NCI-H128 (cell line): ENCODE data around the gene PXN.
A peak's percentile ranks its signal among the peaks of the same experiment; 100 is the strongest.

Experiments used
- DNase-seq: peaks from one replicate; lab custom pipeline; 2025; ENCODE audit not compliant: unreplicated experiment; lab: John Stamatoyannopoulos, UW

The PXN gene

GRCh38 chr12:120265473-120266179, at the start of gene PXN:
TSS of gene PXN (minus strand) at chr12:120265730. CDS start at chr12:120265629, 101 bp downstream.
- DNase-seq: peak; percentile 25

DNA sequence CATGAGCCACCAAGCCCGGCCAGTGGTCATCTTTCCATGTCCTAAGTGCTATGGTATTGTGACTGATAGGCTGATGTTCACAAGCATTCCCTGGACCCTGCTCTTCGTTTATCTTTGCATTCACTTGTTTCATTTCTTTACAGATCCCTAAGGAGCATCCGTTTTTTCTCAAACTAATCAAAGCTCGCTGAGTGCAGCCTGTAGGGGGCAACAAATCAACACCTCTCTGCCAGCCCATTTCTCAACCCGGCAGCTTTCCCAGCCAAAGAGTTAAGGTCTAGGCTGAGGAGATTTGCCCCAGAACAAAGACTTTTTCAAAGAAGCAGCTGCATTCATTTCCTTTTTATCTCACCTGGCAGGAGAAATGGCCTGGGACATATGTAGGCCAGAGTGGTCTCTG, 48.7 kb upstream of the PXN start:
- no peak for DNase-seq

DNA sequence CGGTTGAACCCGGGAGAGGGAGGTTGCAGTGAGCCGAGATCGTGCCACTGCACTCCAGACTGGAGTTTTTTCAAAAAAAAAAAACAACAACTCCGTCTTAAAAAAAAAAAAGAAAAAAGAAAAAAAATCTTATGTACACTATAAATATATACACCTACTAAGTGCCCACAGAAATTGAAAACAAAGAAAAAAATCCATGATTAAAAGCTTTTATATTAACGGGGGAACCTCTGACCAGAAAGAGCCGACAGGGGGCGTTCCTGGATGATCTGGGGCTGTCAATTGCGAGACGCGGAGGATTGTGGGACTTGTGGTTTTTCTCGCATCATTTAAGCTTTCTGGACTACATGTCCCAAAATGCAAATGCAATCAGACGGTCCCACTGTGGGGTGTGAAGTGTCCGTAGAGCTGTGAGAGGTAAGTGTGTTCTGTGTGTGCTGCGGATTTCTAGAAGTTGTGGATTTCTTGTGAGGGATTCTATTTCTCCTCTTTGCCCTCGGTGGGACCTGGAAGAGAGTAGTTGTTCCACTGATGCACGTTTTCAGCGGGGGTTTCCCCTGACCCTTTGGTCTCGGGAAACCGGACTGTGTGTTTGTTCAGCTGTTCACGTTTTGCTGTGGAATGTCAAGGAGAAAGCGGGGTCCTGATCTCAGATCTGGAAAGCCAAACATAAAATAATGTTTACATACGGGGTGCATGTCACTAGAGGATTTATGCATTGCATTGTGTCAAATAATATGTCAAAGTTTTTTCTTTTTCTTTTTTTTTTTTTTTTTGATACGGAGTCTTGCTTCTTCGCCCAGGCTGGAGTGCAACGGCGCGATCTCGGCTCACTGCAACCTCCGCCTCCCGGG, 36.7 kb upstream of the PXN start, which contains the start of gene SIRT4:
Gene SIRT4, plus strand, starts transcription at position 360 of the 854 bp plus-strand sequence. CDS start 1,241 bp downstream, outside the sequence.
- DNase-seq: peak; percentile 84

DNA sequence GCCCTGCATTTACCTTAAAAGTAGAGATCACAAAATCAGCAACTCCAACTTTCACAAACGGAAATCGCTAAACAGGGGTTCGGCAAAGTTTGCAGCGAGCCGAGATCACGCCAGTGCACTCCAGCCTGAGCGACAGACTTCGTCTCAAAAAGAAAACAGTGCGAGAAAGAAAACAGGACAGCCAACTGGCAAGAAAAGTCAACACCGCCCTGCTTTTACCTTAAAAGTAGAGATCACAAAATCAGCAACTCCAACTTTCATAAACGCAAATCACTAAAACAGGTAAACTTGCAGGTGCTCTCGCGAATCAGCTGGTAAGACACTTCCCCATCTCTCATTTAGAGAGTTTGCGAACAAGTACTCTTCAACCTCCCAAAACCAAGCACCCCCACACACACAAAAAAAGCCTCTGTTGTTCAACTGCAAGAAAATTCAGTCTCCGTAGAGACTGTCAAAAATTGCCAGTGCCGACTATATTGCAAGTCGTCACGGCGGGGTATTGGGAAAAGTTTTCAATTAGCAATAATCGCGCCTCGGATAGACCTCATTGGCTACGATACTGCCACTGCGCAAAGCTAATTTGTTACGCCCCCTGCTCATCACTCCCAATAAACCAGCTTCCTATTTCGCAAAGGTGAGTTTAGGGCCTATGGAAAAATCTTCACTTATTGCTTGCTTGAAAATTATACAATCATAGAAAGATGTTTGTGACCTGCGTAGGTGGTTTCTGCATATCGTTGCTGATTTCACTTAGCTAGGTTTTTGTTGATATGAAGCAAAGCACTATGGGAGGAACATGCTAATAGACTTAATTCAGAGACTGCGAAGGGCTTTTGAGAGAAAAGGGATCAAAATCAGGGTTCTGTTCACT, 27.4 kb upstream of the PXN start, which contains the start of gene RNU4-1:
Gene RNU4-1, minus strand, starts transcription at position 577 of the 871 bp plus-strand sequence.
- DNase-seq: peak; percentile 58

GRCh38 chr12:120292411-120292660, 26.8 kb upstream of the PXN start:
- DNase-seq: no peak

DNA sequence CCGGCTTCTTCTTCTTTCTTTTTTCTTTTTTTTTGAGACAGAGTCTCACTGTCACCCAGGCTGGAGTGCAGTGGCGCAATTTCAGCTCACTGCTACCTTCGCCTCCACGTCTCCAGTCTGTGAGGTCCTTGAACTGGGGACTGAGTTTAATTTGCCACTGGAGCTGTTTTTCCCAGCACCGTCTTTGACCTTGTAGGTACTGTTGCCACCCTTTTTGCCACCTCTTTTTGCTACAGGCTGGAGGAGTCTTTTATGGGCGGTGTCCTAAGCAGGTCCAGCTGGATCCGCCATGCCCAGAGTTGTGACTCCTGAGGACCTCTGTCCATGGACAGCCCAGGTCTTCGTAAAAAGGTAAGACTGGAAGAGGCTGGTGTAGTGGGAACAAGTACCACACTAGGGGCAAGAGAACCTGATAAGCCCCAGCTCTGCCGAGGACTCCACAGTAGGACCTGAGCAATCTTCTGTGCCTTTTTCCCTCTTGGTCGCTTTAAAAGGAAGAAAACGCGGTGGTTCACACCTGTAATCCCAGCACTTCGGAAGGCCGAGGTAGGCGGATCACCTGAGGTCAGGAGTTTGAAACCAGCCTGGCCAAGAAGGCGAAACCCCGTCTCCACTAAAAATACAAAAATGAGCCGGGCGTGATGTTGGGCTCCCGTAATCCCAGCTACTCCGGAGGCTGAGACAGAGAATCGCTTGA, 25.2 kb upstream of the PXN start:
- DNase-seq: no peak

GRCh38 chr12:120287491-120287890, 22.0 kb upstream of the PXN start:
- DNase-seq: no peak

GRCh38 chr12:120286768-120287490, 21.4 kb upstream of the PXN start:
- no peak for DNase-seq

DNA sequence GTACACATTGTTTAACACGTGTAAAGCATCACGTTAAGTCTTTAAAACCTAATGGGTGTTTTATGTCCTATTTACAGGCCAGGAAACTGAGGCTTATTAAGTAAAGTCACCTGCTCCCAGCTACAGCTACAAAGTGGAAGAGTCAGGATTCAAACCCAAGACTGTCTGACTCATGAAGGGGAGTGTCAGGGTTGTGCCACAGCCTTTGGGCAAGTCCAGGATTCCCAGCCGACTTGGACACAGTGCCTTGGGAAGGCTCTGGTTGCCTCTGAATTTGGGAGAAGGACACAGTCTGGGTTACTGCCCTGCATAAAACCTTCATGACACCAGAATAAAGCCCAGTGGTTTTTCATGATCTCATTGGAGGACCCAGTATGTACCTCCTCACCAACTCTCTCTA, 18.9 kb upstream of the PXN start:
- DNase-seq: no peak

DNA sequence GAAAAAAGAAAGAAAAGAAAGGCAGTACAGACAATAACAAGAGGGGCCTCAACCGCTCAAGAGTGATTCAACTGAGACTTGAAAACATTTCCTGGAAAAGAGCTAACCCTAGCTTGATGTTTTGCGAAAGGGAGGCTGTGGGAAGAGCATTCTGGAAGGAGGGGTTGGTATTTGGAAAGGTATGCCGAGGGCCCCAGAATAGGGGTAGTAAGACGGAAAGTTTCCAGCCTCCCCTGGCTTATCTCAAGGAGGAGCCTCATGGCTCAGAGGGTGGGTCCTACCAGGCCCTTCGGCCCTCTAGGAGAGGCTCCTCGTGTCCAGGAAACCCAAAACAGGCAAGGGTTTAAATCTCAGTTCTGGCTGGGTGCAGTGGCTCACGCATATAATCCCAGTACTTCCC, 17.8 kb upstream of the PXN start:
- no peak for DNase-seq

GRCh38 chr12:120278137-120279069, 12.9 kb upstream of the PXN start:
- no peak for DNase-seq

DNA sequence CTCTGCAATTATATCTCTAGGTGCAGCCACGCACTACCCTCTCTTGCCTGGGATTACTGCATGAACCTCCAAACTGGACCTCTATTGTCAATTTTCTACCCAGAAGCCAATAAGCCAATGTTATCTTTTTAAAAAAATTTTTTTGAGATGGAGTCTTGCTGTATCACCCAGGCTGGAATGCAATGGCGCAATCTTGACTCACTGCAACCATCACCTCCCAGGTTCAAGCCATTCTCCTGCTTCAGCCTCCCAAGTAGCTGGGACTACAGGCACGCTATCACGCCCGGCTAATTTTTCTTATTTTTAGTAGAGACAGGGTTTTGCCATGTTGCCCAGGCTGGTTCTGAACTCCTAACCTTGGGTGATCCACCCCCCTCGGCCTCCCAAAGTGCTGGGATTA, 11.2 kb upstream of the PXN start:
- DNase-seq: no peak

GRCh38 chr12:120267736-120268135, 2.2 kb upstream of the PXN start:
- DNase-seq: no peak

DNA sequence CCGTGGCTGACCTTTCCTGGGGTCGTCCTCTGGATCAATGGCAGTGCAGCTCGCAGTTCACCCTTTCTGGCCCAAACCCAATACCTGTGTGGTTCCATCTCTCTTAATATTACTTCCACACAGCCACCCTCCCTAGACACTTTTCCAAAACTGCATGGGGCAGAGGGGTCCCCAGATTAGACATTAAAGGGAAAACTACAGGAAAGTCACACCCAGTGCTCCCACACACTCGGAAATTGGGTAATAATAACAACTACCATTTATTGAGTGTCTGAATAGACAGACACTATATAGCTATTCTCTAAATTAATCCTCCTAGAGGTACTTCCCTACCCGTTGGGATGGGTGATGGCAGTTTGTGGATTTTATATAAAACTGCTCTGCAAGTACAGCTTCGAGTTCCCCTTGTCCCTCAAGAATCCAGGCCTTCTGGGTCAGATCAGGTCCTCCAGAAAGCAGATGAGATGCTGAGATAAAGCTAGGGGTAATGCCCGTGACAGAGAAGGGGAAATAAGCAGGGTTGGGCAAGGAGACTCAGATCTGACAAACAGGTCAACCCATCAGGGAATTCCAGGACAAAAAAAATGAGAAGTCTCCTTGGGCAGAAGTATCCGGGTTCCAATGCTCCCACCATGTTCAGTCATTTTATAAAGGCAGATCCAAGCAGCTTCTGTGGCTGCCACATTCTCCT, 795 bp upstream of the PXN start:
- DNase-seq: no peak

DNA sequence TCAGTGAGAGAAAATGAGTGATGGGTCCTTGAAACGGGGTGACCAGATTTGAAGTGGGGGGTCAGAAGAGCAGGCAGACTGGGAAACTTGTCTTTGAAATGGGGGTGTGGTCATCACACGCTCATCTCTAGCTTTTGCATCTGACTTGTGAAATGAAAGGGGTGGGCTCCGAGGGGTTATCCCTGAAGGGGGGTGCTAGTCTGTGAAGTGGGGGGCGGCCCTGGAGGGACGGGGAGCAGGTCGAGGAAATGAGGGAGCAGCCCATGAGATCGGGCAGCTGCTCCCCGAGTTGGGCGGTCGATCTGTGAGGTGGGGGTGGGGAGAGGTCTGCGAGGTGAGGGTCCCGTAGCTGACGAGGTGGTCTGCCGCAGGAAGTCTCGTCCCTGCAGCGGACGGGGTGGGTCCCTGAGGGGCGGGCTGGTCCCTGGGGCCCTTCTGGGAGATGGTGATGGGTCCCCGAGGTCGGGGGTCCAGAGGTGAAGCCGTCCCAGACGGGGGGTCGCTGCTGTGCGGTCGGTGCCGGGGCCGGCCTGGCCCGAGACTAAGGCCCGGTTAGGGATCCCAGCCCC, 542 bp downstream of the PXN start:
- DNase-seq: no peak

DNA sequence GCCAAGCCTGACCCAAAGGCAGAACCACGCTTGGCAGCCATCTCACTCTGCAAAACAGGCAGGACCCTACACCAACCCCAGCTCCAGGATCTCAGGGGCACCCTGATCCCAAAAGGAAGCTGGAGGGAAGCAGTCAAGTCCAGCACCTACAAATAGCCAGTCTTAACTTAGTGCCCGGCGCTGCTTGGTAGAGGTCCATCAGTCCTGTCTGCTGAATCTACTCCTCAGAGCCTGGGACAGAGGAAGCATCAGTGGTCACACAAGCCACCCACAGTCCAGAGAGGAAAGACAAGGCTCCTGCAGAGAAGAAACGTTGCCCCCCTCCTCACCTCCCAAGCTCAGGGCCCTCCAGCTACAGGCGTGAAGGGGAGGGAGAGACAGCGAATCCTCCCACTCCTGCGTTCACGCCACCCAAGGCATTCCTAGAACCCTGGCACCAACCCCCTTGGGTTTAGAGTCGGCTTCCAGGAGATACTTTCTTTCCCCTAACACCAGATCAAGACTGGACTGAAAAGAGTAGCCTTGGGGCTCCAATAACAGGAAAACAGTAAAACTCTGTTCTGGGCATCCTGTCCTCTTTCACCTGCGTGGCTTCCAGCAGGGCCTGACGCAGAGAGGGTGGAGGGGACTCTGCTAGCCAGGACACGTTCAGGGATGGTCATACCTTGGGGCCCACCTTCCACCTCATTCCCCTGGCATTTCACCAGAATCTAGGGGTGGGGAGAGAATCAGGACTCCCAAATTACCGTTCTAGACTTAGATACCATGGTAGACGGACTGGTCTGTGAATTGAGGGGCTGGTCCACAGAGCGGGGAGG, 1.2 kb downstream of the PXN start:
- DNase-seq: no peak

DNA sequence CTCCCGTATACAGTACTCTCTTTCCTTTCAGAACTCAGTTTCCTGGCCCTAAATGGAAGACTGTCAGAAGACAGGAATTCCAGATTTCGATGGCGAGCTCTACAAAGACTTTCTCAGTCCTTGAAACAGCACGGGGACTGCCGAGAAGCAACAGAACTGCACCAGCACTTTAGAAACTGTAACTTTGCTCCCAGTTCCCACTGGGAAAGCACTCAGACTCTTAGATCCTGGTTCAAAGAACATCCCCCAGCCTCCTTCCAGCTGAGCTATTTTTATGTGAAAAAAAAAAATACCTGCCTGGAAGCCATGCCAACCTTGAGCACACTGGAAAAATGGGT, 1.8 kb downstream of the PXN start:
- DNase-seq: no peak
